ENCODE data around the gene CSMD2. TPM values are rescaled to one million over a fixed set of nuclear protein-coding genes. Genes with fewer than 3 reads are reported as not detected.

Gene CSMD2
- total and polyA plus RNA-seq, 7 donors = under 0.01 to 0.83 (median 0.16) TPM

DNA sequence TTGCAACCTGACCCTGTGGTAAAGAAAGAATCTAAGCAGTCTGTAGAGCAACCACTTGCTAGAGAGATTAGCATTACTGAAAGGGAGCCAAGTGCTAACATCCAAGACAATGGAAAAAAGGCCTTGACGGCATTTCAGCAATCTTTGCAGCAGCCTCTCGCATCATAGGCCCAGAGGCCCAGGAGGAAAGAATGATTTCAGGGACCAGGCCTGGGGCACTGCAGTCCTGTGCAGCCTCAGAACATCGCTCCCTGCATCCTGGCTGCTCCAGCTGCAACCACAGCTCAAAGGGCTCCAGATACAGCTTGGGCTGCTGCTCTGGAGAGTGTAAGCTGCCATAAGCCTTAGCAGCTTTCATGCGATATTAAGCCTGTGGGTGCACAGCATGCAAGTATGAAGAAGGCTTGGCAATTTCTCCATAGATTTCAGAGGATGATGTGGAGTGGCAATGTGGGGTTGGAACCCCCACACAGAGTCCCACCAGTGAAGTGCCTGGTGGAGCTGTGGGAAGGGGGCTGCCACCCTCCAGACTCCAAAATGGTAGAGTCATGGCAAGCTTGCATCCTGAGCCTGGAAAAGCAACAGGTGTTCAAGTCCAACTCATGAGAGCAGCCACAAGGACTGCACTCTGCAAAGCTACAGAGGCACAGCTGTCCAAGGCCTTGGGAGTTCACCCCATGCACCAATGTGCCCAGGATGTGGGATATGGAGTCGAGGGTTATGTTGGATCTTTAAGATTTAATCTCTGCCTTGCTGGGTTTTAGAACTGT lies 411.8 kb downstream of the CSMD2 start:
- no peak for DNase-seq
- H3K9me3 ChIP-seq = peaks cover 0 to 3% (median 1%) of the 10 kb centered on the region in 4 donors
- no peaks in the 10 kb centered on the region for H3K27me3 ChIP-seq
- no peak overlapping the region for H3K27ac ChIP-seq
- peaks cover 0 to 1% (median 0%) of the 10 kb centered on the region in 4 donors for H3K4me1 ChIP-seq
- TF ChIP-seq POLR2AphosphoS5 (IDR thresholded peaks at IDR 0.05) (no peak), POLR2A (IDR thresholded peaks at IDR 0.05) (no peak), EP300 (IDR thresholded peaks at IDR 0.05) (no peak)
- H3K4me3 ChIP-seq = no peak overlapping the region
- intact Hi-C loops (cut with DNase I) = no loop called here
- 68 to 80% methylated on average over 5 of the region's 5 CpGs for WGBS, 2 donors
- H3K36me3 ChIP-seq = no peaks in the 10 kb centered on the region

DNA sequence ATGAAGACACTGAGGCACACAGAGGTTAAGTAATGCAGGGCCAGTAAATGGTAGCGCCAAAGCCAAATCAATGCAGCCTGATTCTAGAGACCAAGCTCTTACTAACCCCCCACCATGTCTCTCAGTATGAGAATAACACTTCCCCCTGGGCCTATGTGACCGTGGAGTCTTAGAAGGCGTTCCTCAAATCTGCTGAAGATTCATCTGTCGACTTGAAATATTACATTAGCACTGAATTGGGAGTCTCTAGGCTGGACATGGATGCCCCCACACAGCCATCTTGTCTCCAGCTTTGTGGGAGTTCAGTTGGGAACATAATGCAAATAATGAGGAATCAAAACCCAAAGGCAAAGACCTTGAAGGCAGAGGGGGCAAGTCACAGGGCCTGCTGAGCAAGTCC lies 419.1 kb downstream of the CSMD2 start:
- DNase-seq = no peak
- Histone ChIP-seq H3K9me3 (no peaks in the 10 kb centered on the region), H3K36me3 (no peaks in the 10 kb centered on the region), H3K27ac (no peak overlapping the region), H3K27me3 (no peaks in the 10 kb centered on the region), H3K4me3 (no peak overlapping the region), H3K4me1 (no peaks in the 10 kb centered on the region)
- TF ChIP-seq POLR2A (IDR thresholded peaks at IDR 0.05) (no peak), EP300 (IDR thresholded peaks at IDR 0.05) (no peak), POLR2AphosphoS5 (IDR thresholded peaks at IDR 0.05) (no peak)
- TF ChIP-seq, protein P1, sequence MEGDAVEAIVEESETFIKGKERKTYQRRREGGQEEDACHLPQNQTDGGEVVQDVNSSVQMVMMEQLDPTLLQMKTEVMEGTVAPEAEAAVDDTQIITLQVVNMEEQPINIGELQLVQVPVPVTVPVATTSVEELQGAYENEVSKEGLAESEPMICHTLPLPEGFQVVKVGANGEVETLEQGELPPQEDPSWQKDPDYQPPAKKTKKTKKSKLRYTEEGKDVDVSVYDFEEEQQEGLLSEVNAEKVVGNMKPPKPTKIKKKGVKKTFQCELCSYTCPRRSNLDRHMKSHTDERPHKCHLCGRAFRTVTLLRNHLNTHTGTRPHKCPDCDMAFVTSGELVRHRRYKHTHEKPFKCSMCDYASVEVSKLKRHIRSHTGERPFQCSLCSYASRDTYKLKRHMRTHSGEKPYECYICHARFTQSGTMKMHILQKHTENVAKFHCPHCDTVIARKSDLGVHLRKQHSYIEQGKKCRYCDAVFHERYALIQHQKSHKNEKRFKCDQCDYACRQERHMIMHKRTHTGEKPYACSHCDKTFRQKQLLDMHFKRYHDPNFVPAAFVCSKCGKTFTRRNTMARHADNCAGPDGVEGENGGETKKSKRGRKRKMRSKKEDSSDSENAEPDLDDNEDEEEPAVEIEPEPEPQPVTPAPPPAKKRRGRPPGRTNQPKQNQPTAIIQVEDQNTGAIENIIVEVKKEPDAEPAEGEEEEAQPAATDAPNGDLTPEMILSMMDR (IDR thresholded peaks at IDR 0.05) = no peak
- intact Hi-C loops (cut with DNase I) = no loop called here
- 85 to 89% methylated on average over 4 of the region's 4 CpGs for WGBS, 2 donors

DNA sequence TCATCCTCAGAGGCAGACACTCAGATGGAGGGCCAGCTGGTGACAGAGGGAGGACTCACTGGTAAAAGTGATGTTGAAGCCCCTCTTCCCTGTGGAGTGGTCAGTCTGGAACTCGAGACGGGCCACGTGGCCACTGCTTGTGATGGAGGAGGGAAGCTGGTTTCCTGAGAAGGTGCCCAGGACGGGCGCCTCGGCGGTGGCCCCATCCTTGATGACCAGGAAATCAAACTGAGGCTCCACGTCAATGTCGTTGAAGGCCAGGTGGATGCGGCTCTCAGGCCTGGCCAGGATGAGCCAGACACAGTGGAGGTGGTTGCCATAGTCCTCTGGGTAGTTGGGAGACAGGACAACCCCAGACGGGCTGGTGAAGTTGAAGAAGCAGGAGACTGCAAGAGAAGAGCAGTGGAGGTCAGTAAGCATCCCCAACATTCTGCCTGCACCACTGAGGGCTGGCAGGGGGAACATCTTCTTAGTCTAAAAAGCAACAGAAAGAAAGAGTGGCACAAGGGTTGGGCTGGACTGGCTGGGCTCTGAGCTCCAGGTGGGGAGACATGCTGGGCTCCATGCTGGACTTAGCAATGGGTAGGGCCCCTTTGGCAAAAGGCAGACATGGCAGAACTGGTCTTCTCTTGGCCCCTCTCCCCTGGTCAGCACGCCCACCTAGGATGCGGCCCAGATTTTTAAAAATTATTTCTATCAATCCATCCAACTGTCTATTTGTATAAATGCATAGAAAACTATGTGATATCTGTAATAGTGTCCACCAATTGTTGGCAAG lies 421.6 kb downstream of the CSMD2 start:
- H3K4me3 ChIP-seq = no peak overlapping the region
- no peaks in the 10 kb centered on the region for H3K4me1 ChIP-seq
- no peaks in the 10 kb centered on the region for H3K36me3 ChIP-seq
- TF ChIP-seq POLR2A (IDR thresholded peaks at IDR 0.05) = no peak
- no peak for TF ChIP-seq POLR2AphosphoS5 (IDR thresholded peaks at IDR 0.05)
- TF ChIP-seq, protein P1 (IDR thresholded peaks at IDR 0.05) = no peak
- no peak for TF ChIP-seq EP300 (IDR thresholded peaks at IDR 0.05)
- H3K9me3 ChIP-seq = no peaks in the 10 kb centered on the region
- 91% methylated on average over 13 of the region's 13 CpGs for WGBS, 2 donors
- no peak overlapping the region for H3K27ac ChIP-seq
- no peak for DNase-seq
- intact Hi-C loops (cut with DNase I) = no loop called here
- H3K27me3 ChIP-seq = no peaks in the 10 kb centered on the region

GRCh38 chr1:33742663-33743062 lies 422.4 kb downstream of the CSMD2 start:
- Histone ChIP-seq H3K4me1 (no peaks in the 10 kb centered on the region), H3K27me3 (no peaks in the 10 kb centered on the region), H3K27ac (no peak overlapping the region), H3K9me3 (no peaks in the 10 kb centered on the region), H3K36me3 (no peaks in the 10 kb centered on the region), H3K4me3 (no peak overlapping the region)
- intact Hi-C loops (cut with DNase I) = no loop called here
- no peak for TF ChIP-seq POLR2A (IDR thresholded peaks at IDR 0.05)
- 88 to 93% methylated on average over 3 of the region's 3 CpGs for WGBS, 2 donors
- DNase-seq = no peak

GRCh38 chr1:33741749-33742148 lies 423.3 kb downstream of the CSMD2 start:
- Histone ChIP-seq H3K27me3 (no peaks in the 10 kb centered on the region), H3K36me3 (no peaks in the 10 kb centered on the region), H3K27ac (no peak overlapping the region), H3K9me3 (no peaks in the 10 kb centered on the region), H3K4me1 (no peaks in the 10 kb centered on the region), H3K4me3 (no peak overlapping the region)
- 46 to 72% methylated on average over 5 of the region's 5 CpGs for WGBS, 2 donors
- DNase-seq = no peak
- intact Hi-C loops (cut with DNase I) = no loop called here
- TF ChIP-seq EP300 (IDR thresholded peaks at IDR 0.05) = no peak
- TF ChIP-seq, protein P1 (IDR thresholded peaks at IDR 0.05) = no peak
- TF ChIP-seq POLR2AphosphoS5 (IDR thresholded peaks at IDR 0.05) = no peak

All from sigmoid colon (tissue), 7 donors.